ENCODE measurements around the gene DYRK4. TPM values are rescaled to one million over a fixed set of nuclear protein-coding genes. Genes with fewer than 3 reads are reported as not detected.

Gene DYRK4
- total and polyA plus RNA-seq, 2 donors (not counting 1 experiment from before 2014, with no cell fraction given) = 55.2 to 63.1 TPM

DNA sequence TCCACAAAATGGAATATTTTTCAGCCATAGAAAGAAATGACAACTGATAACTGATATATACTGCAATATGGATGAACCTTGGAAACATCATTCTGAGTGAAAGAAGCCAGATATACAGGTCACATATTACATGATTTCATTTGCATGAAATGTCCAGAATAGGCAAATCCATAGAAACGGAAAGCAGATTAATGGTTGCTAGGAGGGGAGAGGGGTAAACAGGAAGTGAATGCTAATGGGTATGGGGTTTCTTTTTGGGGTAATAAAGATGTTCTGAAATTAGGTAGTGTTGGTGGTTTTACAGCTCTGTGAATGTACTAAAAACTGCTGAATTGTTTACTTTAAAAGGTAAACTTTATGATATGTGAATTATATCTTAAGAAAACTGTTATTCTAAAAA, 16.8 kb upstream of the DYRK4 start:
- Histone ChIP-seq H3K9ac (ENCODE audit: insufficient read depth, low read length) (no peak overlapping the region), H3K4me1 (ENCODE audit: control insufficient read depth, extremely low read depth, insufficient read depth, low read length) (no peaks in the 10 kb centered on the region)

DNA sequence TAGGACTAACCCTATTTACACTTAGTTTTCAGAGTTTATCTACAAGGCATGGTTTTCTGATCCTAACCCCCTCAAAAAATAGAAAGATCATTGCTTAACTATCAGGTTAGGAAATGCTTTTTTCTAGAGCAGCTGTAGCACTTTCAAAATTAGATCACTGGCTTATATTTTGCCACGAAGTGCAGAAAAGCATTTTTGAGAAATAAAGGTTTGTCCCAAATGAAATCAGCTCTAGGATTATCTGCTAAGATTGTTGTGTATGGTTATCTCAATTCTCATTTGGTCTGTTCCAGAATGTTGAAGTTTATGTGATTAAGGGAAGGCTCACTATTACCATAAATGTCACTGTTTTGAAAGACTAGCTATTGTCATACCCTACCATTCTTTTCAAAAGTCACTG, 9.8 kb upstream of the DYRK4 start:
- H4K20me1 ChIP-seq (ENCODE audit: control insufficient read depth, extremely low read depth, insufficient read depth, low read length) = no peaks in the 10 kb centered on the region
- H3K79me2 ChIP-seq (ENCODE audit: control insufficient read depth, insufficient read depth, low read length) = no peaks in the 10 kb centered on the region
- no peak overlapping the region for H3K9ac ChIP-seq (ENCODE audit: insufficient read depth, low read length)
- H3K9me3 ChIP-seq (ENCODE audit: control insufficient read depth, insufficient read depth, low read depth, low read length) = no peaks in the 10 kb centered on the region
- H3K4me3 ChIP-seq (replicated peaks in 1 of 4; ENCODE audit: control extremely low read depth in 1 of 4, insufficient read depth in 1 of 4, low read depth in 3 of 4, low read length in 4 of 4) = no peak overlapping the region
- no peak overlapping the region for H3K4me2 ChIP-seq (ENCODE audit: extremely low read depth, insufficient read depth, low read length)
- H3K27ac ChIP-seq (ENCODE audit: insufficient read depth, low read length) = no peak overlapping the region
- no peaks in the 10 kb centered on the region for H3K27me3 ChIP-seq (ENCODE audit: control insufficient read depth, insufficient read depth, low read length)
- H3K4me1 ChIP-seq (ENCODE audit: control insufficient read depth, extremely low read depth, insufficient read depth, low read length) = no peaks in the 10 kb centered on the region
- H2AFZ ChIP-seq (ENCODE audit: low read length) = no peak overlapping the region
- TF ChIP-seq EZH2 (IDR thresholded peaks at IDR 0.05; ENCODE audit: low read length, missing control alignments) = no peak
- TF ChIP-seq, protein P1, sequence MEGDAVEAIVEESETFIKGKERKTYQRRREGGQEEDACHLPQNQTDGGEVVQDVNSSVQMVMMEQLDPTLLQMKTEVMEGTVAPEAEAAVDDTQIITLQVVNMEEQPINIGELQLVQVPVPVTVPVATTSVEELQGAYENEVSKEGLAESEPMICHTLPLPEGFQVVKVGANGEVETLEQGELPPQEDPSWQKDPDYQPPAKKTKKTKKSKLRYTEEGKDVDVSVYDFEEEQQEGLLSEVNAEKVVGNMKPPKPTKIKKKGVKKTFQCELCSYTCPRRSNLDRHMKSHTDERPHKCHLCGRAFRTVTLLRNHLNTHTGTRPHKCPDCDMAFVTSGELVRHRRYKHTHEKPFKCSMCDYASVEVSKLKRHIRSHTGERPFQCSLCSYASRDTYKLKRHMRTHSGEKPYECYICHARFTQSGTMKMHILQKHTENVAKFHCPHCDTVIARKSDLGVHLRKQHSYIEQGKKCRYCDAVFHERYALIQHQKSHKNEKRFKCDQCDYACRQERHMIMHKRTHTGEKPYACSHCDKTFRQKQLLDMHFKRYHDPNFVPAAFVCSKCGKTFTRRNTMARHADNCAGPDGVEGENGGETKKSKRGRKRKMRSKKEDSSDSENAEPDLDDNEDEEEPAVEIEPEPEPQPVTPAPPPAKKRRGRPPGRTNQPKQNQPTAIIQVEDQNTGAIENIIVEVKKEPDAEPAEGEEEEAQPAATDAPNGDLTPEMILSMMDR (conservative IDR thresholded peaks at IDR 0.05 in 1 of 2, IDR thresholded peaks at IDR 0.05 in 1 of 2; ENCODE audit: low read depth in 1 of 2, low read length in 2 of 2) = no peak
- DNase-seq (ENCODE audit: low read depth in 2 of 2) = no peak
- no peaks in the 10 kb centered on the region for H3K36me3 ChIP-seq (ENCODE audit: control insufficient read depth, insufficient read depth, low read length)

More for the DNA sequence above, 16.8 kb upstream of the DYRK4 start:
- Histone ChIP-seq H3K27ac (ENCODE audit: insufficient read depth, low read length) (no peak overlapping the region), H2AFZ (ENCODE audit: low read length) (no peak overlapping the region), H3K4me3 (replicated peaks in 1 of 4; ENCODE audit: control extremely low read depth in 1 of 4, insufficient read depth in 1 of 4, low read depth in 3 of 4, low read length in 4 of 4) (no peak overlapping the region), H3K27me3 (ENCODE audit: control insufficient read depth, insufficient read depth, low read length) (no peaks in the 10 kb centered on the region), H4K20me1 (ENCODE audit: control insufficient read depth, extremely low read depth, insufficient read depth, low read length) (no peaks in the 10 kb centered on the region), H3K79me2 (ENCODE audit: control insufficient read depth, insufficient read depth, low read length) (peaks cover 13% of the 10 kb centered on the region), H3K36me3 (ENCODE audit: control insufficient read depth, insufficient read depth, low read length) (no peaks in the 10 kb centered on the region), H3K4me2 (ENCODE audit: extremely low read depth, insufficient read depth, low read length) (no peak overlapping the region), H3K9me3 (ENCODE audit: control insufficient read depth, insufficient read depth, low read depth, low read length) (no peaks in the 10 kb centered on the region)
- DNase-seq (ENCODE audit: low read depth in 2 of 2) = no peak
- no peak for TF ChIP-seq EZH2 (IDR thresholded peaks at IDR 0.05; ENCODE audit: low read length, missing control alignments)
- TF ChIP-seq, protein P1 (conservative IDR thresholded peaks at IDR 0.05 in 1 of 2, IDR thresholded peaks at IDR 0.05 in 1 of 2; ENCODE audit: low read depth in 1 of 2, low read length in 2 of 2) = no peak

DNA sequence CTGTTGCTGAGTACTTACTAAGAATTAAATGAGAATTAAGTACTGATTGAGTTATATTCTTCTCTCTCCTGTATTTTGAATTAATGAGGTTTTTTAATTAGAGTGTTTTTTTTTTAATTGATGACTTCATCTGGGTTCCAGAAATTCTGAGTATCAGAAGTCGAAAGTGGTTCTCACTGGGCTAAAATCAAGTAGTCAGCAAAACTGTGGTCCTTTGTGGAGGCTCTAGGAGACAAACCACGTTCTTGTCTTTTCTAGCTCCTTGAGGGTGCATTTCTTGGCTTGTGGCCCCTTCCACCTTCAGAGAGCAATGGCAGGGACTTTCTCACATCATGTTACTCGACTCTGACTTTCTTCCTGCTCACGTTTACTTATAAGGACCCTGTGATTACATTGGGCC, 8.1 kb upstream of the DYRK4 start:
- H3K9ac ChIP-seq (ENCODE audit: insufficient read depth, low read length) = no peak overlapping the region
- no peaks in the 10 kb centered on the region for H3K27me3 ChIP-seq (ENCODE audit: control insufficient read depth, insufficient read depth, low read length)
- no peaks in the 10 kb centered on the region for H3K9me3 ChIP-seq (ENCODE audit: control insufficient read depth, insufficient read depth, low read depth, low read length)
- H3K79me2 ChIP-seq (ENCODE audit: control insufficient read depth, insufficient read depth, low read length) = no peaks in the 10 kb centered on the region
- no peak for DNase-seq (ENCODE audit: low read depth in 2 of 2)
- no peak overlapping the region for H2AFZ ChIP-seq (ENCODE audit: low read length)
- no peak overlapping the region for H3K27ac ChIP-seq (ENCODE audit: insufficient read depth, low read length)
- H3K4me3 ChIP-seq (replicated peaks in 1 of 4; ENCODE audit: control extremely low read depth in 1 of 4, insufficient read depth in 1 of 4, low read depth in 3 of 4, low read length in 4 of 4) = no peak overlapping the region
- no peak overlapping the region for H3K4me2 ChIP-seq (ENCODE audit: extremely low read depth, insufficient read depth, low read length)
- no peak for TF ChIP-seq EZH2 (IDR thresholded peaks at IDR 0.05; ENCODE audit: low read length, missing control alignments)
- TF ChIP-seq, protein P1 (conservative IDR thresholded peaks at IDR 0.05 in 1 of 2, IDR thresholded peaks at IDR 0.05 in 1 of 2; ENCODE audit: low read depth in 1 of 2, low read length in 2 of 2) = no peak
- H3K4me1 ChIP-seq (ENCODE audit: control insufficient read depth, extremely low read depth, insufficient read depth, low read length) = no peaks in the 10 kb centered on the region
- H4K20me1 ChIP-seq (ENCODE audit: control insufficient read depth, extremely low read depth, insufficient read depth, low read length) = no peaks in the 10 kb centered on the region
- peaks cover 2% of the 10 kb centered on the region for H3K36me3 ChIP-seq (ENCODE audit: control insufficient read depth, insufficient read depth, low read length)
